ENCODE results near the gene FGF12.
"Not testable (repeated sequence)": the region's sequence is repeated elsewhere in the genome, so short reads cannot be mapped to it uniquely, and the experiment has no call there.

The FGF12 gene

GRCh38 chr3:192577811-192578210 lies 149.5 kb downstream of the FGF12 start:
- DNase-seq (ENCODE audit: low read depth), result no peak

GRCh38 chr3:192577271-192577670 lies 150.1 kb downstream of the FGF12 start:
- no peak for DNase-seq (ENCODE audit: low read depth)

- DNase-seq (ENCODE audit: low read depth), result not testable (repeated sequence)
Measured at GRCh38 chr3:192576704-192577103, 150.6 kb downstream of the FGF12 start.

GRCh38 chr3:192575879-192576506 lies 151.3 kb downstream of the FGF12 start:
- DNase-seq (ENCODE audit: low read depth), result no peak

GRCh38 chr3:192573240-192573639 lies 154.1 kb downstream of the FGF12 start:
- no peak for DNase-seq (ENCODE audit: low read depth)

GRCh38 chr3:192570821-192571791 lies 156.2 kb downstream of the FGF12 start:
- peak; percentile 29 for DNase-seq (ENCODE audit: low read depth)

GRCh38 chr3:192570315-192570714 lies 157.0 kb downstream of the FGF12 start:
- DNase-seq (ENCODE audit: low read depth), result no peak

- peak; percentile 40 for DNase-seq (ENCODE audit: low read depth)
Measured at GRCh38 chr3:192566706-192567290, 160.5 kb downstream of the FGF12 start.

GRCh38 chr3:192564611-192565010 lies 162.7 kb downstream of the FGF12 start:
- DNase-seq (ENCODE audit: low read depth), result no peak

GRCh38 chr3:192563417-192563816 lies 163.9 kb downstream of the FGF12 start:
- DNase-seq (ENCODE audit: low read depth), result no peak

- DNase-seq (ENCODE audit: low read depth), result no peak
Measured at GRCh38 chr3:192553707-192554106, 173.6 kb downstream of the FGF12 start.

GRCh38 chr3:192550356-192550755 lies 177.0 kb downstream of the FGF12 start:
- no peak for DNase-seq (ENCODE audit: low read depth)

- DNase-seq (ENCODE audit: low read depth), result no peak
Measured at GRCh38 chr3:192545333-192545732, 182.0 kb downstream of the FGF12 start.

GRCh38 chr3:192543163-192543562 lies 184.2 kb downstream of the FGF12 start:
- no peak for DNase-seq (ENCODE audit: low read depth)

- no peak for DNase-seq (ENCODE audit: low read depth)
Measured at GRCh38 chr3:192516820-192517219, 210.5 kb downstream of the FGF12 start.

GRCh38 chr3:192515664-192516045 lies 211.7 kb downstream of the FGF12 start:
- no peak for DNase-seq (ENCODE audit: low read depth)

- DNase-seq (ENCODE audit: low read depth), result no peak
Measured at GRCh38 chr3:192514754-192515663, 212.3 kb downstream of the FGF12 start.

GRCh38 chr3:192514081-192514753 lies 213.1 kb downstream of the FGF12 start:
- DNase-seq (ENCODE audit: low read depth), result no peak

- no peak for DNase-seq (ENCODE audit: low read depth)
Measured at GRCh38 chr3:192505731-192506130, 221.6 kb downstream of the FGF12 start.

GRCh38 chr3:192501401-192501800 lies 225.9 kb downstream of the FGF12 start:
- DNase-seq (ENCODE audit: low read depth), result no peak

- no peak for DNase-seq (ENCODE audit: low read depth)
Measured at GRCh38 chr3:192496905-192497587, 230.3 kb downstream of the FGF12 start.
